Measurements from ENCODE around the gene RTN4R.

DNA sequence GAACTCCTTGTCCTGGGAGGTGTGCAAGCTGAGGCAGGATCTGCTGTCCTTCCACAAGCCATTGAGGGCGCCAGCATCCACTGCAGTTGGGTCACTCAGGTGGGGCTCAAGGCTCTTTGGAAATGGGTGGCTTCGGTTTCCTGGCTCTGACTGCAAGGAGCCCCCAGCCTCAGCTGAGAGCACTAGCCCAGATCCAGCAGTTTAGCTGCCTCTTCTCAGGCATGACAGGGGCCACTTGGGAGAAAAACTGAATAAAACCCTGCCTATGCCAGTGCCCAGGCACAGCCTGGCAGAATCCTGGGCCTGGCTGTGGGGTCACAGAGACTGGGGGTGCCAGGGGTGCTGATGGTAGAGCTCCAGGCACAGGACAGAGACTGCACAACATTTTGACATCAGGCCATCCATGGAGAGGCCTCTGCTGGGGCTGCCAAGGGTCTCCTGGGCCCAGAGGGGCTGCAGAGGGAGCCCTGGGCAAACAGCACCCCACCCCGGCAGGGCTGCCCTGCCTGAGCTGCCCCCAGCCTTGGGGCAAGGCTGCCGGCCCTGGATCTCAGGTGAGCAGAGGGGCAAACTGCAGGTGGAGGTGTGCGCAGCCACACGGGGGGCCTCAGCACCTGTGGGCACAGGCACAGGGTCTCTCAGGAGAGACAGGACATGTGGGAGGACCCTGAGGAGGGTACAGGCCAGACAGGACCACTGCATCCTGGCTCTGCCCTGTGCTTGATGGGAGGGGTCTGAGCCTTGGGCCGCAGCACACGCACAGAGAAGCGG, 28.3 kb downstream of the RTN4R start:
- no peak for TF ChIP-seq RXRA (IDR thresholded peaks at IDR 0.05; ENCODE audit: insufficient read depth, low read depth, low read length)
- no peak for TF ChIP-seq POU5F1 (IDR thresholded peaks at IDR 0.05; ENCODE audit: low read depth, low read length)
- TF ChIP-seq TAF1 (IDR thresholded peaks at IDR 0.05; ENCODE audit: low read depth, low read length): no peak
- no peak for TF ChIP-seq EP300 (IDR thresholded peaks at IDR 0.05; ENCODE audit: borderline replicate concordance in 1 of 2, low read depth in 2 of 2, low read length in 2 of 2)
- no peak for TF ChIP-seq SAP30 (IDR thresholded peaks at IDR 0.05; ENCODE audit: insufficient read depth, insufficient replicate concordance, low read length)
- TF ChIP-seq HDAC2 (IDR thresholded peaks at IDR 0.05; ENCODE audit: borderline replicate concordance in 1 of 2, low read depth in 2 of 2, low read length in 2 of 2): no peak
- no peak for TF ChIP-seq POLR2A (IDR thresholded peaks at IDR 0.05; ENCODE audit: control extremely low read depth in 1 of 2, low read depth in 2 of 2, low read length in 2 of 2)
- TF ChIP-seq CEBPB (IDR thresholded peaks at IDR 0.05; ENCODE audit: low read depth, low read length): no peak

Data from H1 (cell line).